ENCODE data around the gene GPR137C.

GPR137C gene

DNA sequence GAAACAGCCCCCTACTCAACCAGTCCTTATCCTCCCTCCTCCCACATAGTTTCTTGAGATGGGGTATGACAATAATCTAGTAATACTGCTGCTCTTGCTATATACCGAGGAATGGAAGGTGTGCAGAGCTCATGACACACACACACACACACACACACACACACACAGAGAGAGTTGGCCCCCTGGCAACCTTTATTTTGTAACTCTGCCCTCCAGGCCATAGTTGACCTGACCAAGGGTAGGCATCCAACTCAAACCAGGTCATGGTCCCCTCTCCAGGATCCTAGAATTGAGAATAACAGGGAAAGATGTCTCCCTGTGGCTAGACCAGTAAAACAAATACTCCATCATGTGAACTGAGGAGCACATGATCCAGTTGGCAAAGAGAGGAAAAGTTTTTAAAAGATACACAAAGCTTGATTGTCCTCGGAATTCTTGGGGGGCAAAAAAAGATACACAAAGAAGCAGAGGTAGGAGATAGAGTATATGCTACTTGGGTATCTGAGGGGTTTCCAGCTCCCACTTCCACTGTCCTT, 131.4 kb downstream of the GPR137C start:
- DNase-seq (ENCODE audit: low read depth), result no peak

DNA sequence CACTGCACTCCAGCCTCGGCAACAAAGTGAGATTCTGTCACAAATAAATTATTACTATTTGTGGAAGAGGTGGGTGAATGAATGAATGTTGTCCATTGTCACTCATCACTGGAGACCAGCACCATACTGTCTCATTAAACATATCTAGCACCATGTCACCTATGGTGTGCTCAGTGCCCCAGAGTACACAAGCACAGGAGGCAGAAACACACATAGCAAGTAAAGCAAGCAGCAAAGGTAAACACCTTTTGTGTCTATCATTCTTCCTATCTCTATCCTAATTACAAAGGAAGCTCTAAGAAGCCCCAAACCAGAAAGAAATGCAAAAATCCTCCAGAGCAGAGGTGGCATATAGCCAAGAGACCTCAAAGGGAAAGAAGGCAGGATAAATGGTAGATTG, 133.5 kb downstream of the GPR137C start:
- DNase-seq (ENCODE audit: low read depth), result no peak

Data from T-helper 22 cell (primary cell).